Ovary (tissue), 3 donors: ENCODE results near the gene USF2.

ENCODE experiments used
- EP300 ChIP-seq: sonication (generic); formaldehyde crosslinking; IDR thresholded peaks from one replicate; pipeline ENCODE4 v1.6.1; 2017; ENCODE audit warnings: antibody characterized with exemption
- POLR2A ChIP-seq: fragments of 450-650 bp; IDR thresholded peaks from one replicate; pipeline ENCODE4 v1.6.1; 2017; ENCODE audit warnings: antibody characterized with exemption, mild to moderate bottlenecking, moderate library complexity
- TF ChIP-seq, protein P1 (sequence below), 3 donors: fragments of 450-650 bp in 2 of 3; fragments of 200-600 bp in 1 of 3; IDR thresholded peaks; one replicate each; pipeline versions ENCODE4 v1.5.1 to v1.8.0; 2016 to 2022; ENCODE audit warnings: antibody characterized with exemption in 3 of 3, mild to moderate bottlenecking in 1 of 3
- donor health status: DM: no; HTN: no; CAD: no.

DNA sequence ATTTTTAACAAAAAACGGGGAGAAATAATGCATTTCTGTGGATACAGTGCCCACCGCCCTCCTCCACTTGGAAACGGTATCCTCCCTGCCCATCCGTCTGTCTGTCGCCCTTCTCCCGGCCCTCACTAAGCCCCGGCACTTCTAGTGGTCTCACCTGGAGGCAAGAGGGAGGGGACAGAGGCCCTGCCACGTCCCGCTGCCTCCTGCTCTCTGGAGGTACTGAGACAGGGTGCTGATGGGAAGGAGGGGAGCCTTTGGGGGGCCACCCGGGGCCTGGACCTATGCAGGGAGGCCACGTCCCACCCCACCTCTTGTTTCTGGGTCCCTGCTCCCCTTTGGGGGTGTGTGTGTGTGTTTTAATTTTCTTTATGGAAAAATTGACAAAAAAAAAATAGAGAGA lies 10.6 kb downstream of the USF2 start:
- TF ChIP-seq POLR2A (no peak), EP300 (no peak)
- TF ChIP-seq, protein P1, sequence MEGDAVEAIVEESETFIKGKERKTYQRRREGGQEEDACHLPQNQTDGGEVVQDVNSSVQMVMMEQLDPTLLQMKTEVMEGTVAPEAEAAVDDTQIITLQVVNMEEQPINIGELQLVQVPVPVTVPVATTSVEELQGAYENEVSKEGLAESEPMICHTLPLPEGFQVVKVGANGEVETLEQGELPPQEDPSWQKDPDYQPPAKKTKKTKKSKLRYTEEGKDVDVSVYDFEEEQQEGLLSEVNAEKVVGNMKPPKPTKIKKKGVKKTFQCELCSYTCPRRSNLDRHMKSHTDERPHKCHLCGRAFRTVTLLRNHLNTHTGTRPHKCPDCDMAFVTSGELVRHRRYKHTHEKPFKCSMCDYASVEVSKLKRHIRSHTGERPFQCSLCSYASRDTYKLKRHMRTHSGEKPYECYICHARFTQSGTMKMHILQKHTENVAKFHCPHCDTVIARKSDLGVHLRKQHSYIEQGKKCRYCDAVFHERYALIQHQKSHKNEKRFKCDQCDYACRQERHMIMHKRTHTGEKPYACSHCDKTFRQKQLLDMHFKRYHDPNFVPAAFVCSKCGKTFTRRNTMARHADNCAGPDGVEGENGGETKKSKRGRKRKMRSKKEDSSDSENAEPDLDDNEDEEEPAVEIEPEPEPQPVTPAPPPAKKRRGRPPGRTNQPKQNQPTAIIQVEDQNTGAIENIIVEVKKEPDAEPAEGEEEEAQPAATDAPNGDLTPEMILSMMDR (IDR thresholded peaks at IDR 0.05): no peak
